ENCODE data around the gene MTERF4. TPM values are rescaled to one million over a fixed set of nuclear protein-coding genes. Genes with fewer than 3 reads are reported as not detected.

MTERF4 gene
- total RNA-seq, 2 donors from 2014 or later = 91.3 to 98.5 TPM

- 90% methylated on average over 11 of the region's 12 CpGs for WGBS
- Histone ChIP-seq H3K27me3 (replicated peaks; ENCODE audit: insufficient read depth) (no peaks in the 10 kb centered on the region), H3K36me3 (no peaks in the 10 kb centered on the region), H3K4me3 (no peak overlapping the region), H3K27ac (no peak overlapping the region), H3K9me3 (no peaks in the 10 kb centered on the region), H3K4me1 (replicated peaks) (peaks cover under 1% of the 10 kb centered on the region)
- no peak for DNase-seq (ENCODE audit: low spot score)
- intact Hi-C loops (cut with DNase I) = no loop called here
- TF ChIP-seq POLR2AphosphoS5 (IDR thresholded peaks at IDR 0.05) (no peak), POLR2A (IDR thresholded peaks at IDR 0.05) (no peak)
- TF ChIP-seq, protein P1, sequence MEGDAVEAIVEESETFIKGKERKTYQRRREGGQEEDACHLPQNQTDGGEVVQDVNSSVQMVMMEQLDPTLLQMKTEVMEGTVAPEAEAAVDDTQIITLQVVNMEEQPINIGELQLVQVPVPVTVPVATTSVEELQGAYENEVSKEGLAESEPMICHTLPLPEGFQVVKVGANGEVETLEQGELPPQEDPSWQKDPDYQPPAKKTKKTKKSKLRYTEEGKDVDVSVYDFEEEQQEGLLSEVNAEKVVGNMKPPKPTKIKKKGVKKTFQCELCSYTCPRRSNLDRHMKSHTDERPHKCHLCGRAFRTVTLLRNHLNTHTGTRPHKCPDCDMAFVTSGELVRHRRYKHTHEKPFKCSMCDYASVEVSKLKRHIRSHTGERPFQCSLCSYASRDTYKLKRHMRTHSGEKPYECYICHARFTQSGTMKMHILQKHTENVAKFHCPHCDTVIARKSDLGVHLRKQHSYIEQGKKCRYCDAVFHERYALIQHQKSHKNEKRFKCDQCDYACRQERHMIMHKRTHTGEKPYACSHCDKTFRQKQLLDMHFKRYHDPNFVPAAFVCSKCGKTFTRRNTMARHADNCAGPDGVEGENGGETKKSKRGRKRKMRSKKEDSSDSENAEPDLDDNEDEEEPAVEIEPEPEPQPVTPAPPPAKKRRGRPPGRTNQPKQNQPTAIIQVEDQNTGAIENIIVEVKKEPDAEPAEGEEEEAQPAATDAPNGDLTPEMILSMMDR (IDR thresholded peaks at IDR 0.05) = no peak
Observed at GRCh38 chr2:241129086-241129871, 27.2 kb upstream of the MTERF4 start.

- Histone ChIP-seq H3K27ac (no peak overlapping the region), H3K4me1 (replicated peaks) (peaks cover 4% of the 10 kb centered on the region), H3K36me3 (no peaks in the 10 kb centered on the region), H3K9me3 (no peaks in the 10 kb centered on the region), H3K27me3 (replicated peaks; ENCODE audit: insufficient read depth) (no peaks in the 10 kb centered on the region), H3K4me3 (no peak overlapping the region)
- 91% methylated on average over 8 of the region's 8 CpGs for WGBS
- no peak for TF ChIP-seq POLR2A (IDR thresholded peaks at IDR 0.05)
- no peak for TF ChIP-seq POLR2AphosphoS5 (IDR thresholded peaks at IDR 0.05)
- TF ChIP-seq, protein P1 (IDR thresholded peaks at IDR 0.05) = no peak
- no peak for DNase-seq (ENCODE audit: low spot score)
- intact Hi-C loops (cut with DNase I) = no loop called here
Observed at GRCh38 chr2:241128266-241128665, 26.2 kb upstream of the MTERF4 start.

DNA sequence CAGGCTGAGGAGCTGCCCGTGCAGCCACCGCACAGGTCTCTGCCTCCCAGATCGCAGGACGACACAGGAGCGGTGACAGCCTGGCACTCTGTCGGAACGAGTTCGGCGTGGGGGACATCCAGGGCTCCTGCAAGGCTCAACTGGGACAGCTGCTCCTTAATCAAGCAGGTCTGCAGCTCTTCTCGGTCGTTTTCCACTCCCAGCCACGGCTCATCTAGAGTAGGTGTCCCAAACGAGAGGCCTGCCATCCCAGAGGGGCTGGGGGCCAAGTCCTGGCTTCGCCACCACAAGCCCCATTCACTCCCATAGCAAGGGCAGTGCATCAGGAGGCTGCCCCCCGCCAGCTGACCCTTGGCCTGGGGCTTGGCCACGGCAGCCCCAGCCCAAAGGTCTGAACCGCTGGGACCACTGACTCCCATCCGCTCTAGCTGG is 24.7 kb upstream of the MTERF4 start:
- no peak for DNase-seq (ENCODE audit: low spot score)
- H3K36me3 ChIP-seq = no peaks in the 10 kb centered on the region
- H3K9me3 ChIP-seq = no peaks in the 10 kb centered on the region
- peak overlapping the region in 1 of 2 donors; percentile 43 for H3K27ac ChIP-seq
- intact Hi-C loops (cut with DNase I) = no loop called here
- H3K4me3 ChIP-seq = no peak overlapping the region
- TF ChIP-seq, protein P1 (IDR thresholded peaks at IDR 0.05) = no peak
- TF ChIP-seq POLR2A (IDR thresholded peaks at IDR 0.05) (no peak), POLR2AphosphoS5 (IDR thresholded peaks at IDR 0.05) (no peak)
- H3K27me3 ChIP-seq (replicated peaks; ENCODE audit: insufficient read depth) = no peaks in the 10 kb centered on the region
- 93% methylated on average over 18 of the region's 18 CpGs for WGBS
- H3K4me1 ChIP-seq (replicated peaks) = peaks cover 4% of the 10 kb centered on the region

GRCh38 chr2:241126201-241126611 is 24.1 kb upstream of the MTERF4 start:
- 76% methylated on average over 21 of the region's 21 CpGs for WGBS
- Histone ChIP-seq H3K27me3 (replicated peaks; ENCODE audit: insufficient read depth) (no peaks in the 10 kb centered on the region), H3K4me1 (replicated peaks) (peaks cover 4% of the 10 kb centered on the region), H3K4me3 (no peak overlapping the region), H3K27ac (peak overlapping the region in 1 of 2 donors; percentile 43), H3K9me3 (no peaks in the 10 kb centered on the region), H3K36me3 (no peaks in the 10 kb centered on the region)
- intact Hi-C loops (cut with DNase I) = no loop called here
- TF ChIP-seq, protein P1 (IDR thresholded peaks at IDR 0.05) = no peak
- TF ChIP-seq POLR2A (IDR thresholded peaks at IDR 0.05) (no peak), POLR2AphosphoS5 (IDR thresholded peaks at IDR 0.05) (peak; percentile 14)
- DNase-seq (ENCODE audit: low spot score) = no peak

GRCh38 chr2:241125626-241126025 is 23.5 kb upstream of the MTERF4 start:
- Histone ChIP-seq H3K9me3 (no peaks in the 10 kb centered on the region), H3K27ac (peak overlapping the region in 1 of 2 donors; percentile 43), H3K4me1 (replicated peaks) (peaks cover 4% of the 10 kb centered on the region), H3K27me3 (replicated peaks; ENCODE audit: insufficient read depth) (no peaks in the 10 kb centered on the region), H3K4me3 (no peak overlapping the region), H3K36me3 (no peaks in the 10 kb centered on the region)
- TF ChIP-seq, protein P1 (IDR thresholded peaks at IDR 0.05) = no peak
- TF ChIP-seq POLR2A (IDR thresholded peaks at IDR 0.05) = no peak
- TF ChIP-seq POLR2AphosphoS5 (IDR thresholded peaks at IDR 0.05) = no peak
- intact Hi-C loops (cut with DNase I) = no loop called here
- WGBS = 94% methylated on average over 13 of the region's 13 CpGs
- DNase-seq (ENCODE audit: low spot score) = no peak

Data from prostate gland (tissue), 2 donors.